HCT116 (cell line): ENCODE measurements around the gene NMD3. TPM values are rescaled to one million over a fixed set of nuclear protein-coding genes. Genes with fewer than 3 reads are reported as not detected.

ENCODE experiments used
- ATAC-seq: fragments of 200-7000 bp; cut with Tn5 transposase; 2 replicates; pipeline ENCODE4 v1.9.1; 2020; ENCODE audit warnings: mild to moderate bottlenecking, moderate library complexity
- BruUV-seq: library from RNA; stranded (reverse); fragments of 400-500 nt; replicated peaks from 2 replicates; lab custom pipeline; 2021; lab: Mats Ljungman, UMichigan
- CTCF ChIA-PET: fragments of 300-600 bp; sonication (Branson Sonifier 250); formaldehyde crosslinking; loops from one replicate; lab custom pipeline; 2021; ENCODE audit warnings: antibody characterized with exemption; lab: Charles Lee
- POLR2A ChIA-PET: fragments of 300-600, 350-600 bp; sonication (Branson Sonifier 250); formaldehyde crosslinking; loops from one replicate; lab custom pipeline; 2021; ENCODE audit warnings: antibody characterized with exemption; lab: Charles Lee
- RAD21 ChIA-PET, 2 experiments: fragments of 300-600 bp; sonication (Branson Sonifier 250); formaldehyde crosslinking; loops; one replicate each; lab custom pipeline; 2023; ENCODE audit warnings: low total read pairs in 2 of 2; ENCODE audit not compliant: uncharacterized antibody in 2 of 2, unreplicated experiment in 2 of 2, low non-redundant PET in 1 of 2; lab: Charles Lee
- DNase-seq: peaks from one replicate; pipeline ENCODE4 v3.0.0-alpha.2; 2010; ENCODE audit warnings: low read depth, low spot score
- H2AFZ ChIP-seq: fragments of 200-600 bp; shearing (Covaris generic), sonication (generic); 2 replicates; pipeline ENCODE4 v1.6.1; 2017; ENCODE audit warnings: low read depth, mixed run types, mixed read lengths, antibody characterized with exemption, low read length; ENCODE audit not compliant: poor library complexity, severe bottlenecking
- H3K27ac ChIP-seq: 2 replicates; pipeline ENCODE4 v1.5.1; 2012; ENCODE audit warnings: low read depth, low read length
- H3K27me3 ChIP-seq: fragments of 200-600 bp; sonication (generic); 2 replicates; pipeline ENCODE4 v1.6.1; 2016; ENCODE audit warnings: mixed run types, low read length, mixed read lengths; ENCODE audit not compliant: insufficient read depth
- H3K36me3 ChIP-seq, 2 experiments: fragments of 200-500 bp in 1 of 2; fragments of 200-600 bp in 1 of 2; sonication (Bioruptor generic) in 1 of 2; sonication (generic) in 1 of 2; 2 replicates each; pipeline versions ENCODE4 v1.5.1 to v1.6.1; 2014 to 2016; ENCODE audit warnings: low read length in 2 of 2, inconsistent platforms in 1 of 2, mixed read lengths in 1 of 2, mixed run types in 1 of 2; ENCODE audit not compliant: insufficient read depth in 2 of 2, control insufficient read depth in 1 of 2
- H3K4me1 ChIP-seq, 2 experiments: fragments of 200-600 bp in 1 of 2; sonication (generic) in 1 of 2; 2 replicates each; pipeline versions ENCODE4 v1.5.1 to v1.6.1; 2012 to 2017; ENCODE audit warnings: low read length in 2 of 2, inconsistent platforms in 1 of 2, mild to moderate bottlenecking in 1 of 2, mixed read lengths in 1 of 2, mixed run types in 1 of 2, moderate library complexity in 1 of 2; ENCODE audit not compliant: insufficient read depth in 2 of 2, control insufficient read depth in 1 of 2
- H3K4me2 ChIP-seq: fragments of 200-600 bp; sonication (generic); 2 replicates; pipeline ENCODE4 v1.6.1; 2017; ENCODE audit warnings: mixed run types, low read length, mixed read lengths
- H3K4me3 ChIP-seq, 2 experiments: fragments of 200-600 bp in 1 of 2; sonication (generic) in 1 of 2; replicated peaks in 1 of 2; 2 replicates each; pipeline ENCODE4 v1.5.1; 2011 to 2016; ENCODE audit warnings: low read length in 2 of 2, control low read depth in 1 of 2, low read depth in 1 of 2, mild to moderate bottlenecking in 1 of 2, mixed read lengths in 1 of 2, mixed run types in 1 of 2
- H3K79me2 ChIP-seq: fragments of 200-600 bp; sonication (generic); 2 replicates; pipeline ENCODE4 v1.6.1; 2017; ENCODE audit warnings: mild to moderate bottlenecking, mixed run types, low read length, moderate library complexity, mixed read lengths; ENCODE audit not compliant: insufficient read depth
- H3K9ac ChIP-seq: fragments of 200-600 bp; sonication (generic); 2 replicates; pipeline ENCODE4 v1.6.1; 2016; ENCODE audit warnings: low read length, mixed read lengths
- H3K9me2 ChIP-seq: fragments of 200-600 bp; sonication (generic), shearing (Covaris generic); 2 replicates; pipeline ENCODE4 v1.6.1; 2017; ENCODE audit warnings: mixed run types, mild to moderate bottlenecking, moderate library complexity; ENCODE audit not compliant: insufficient read depth
- H3K9me3 ChIP-seq, 2 experiments: fragments of 200-500 bp in 1 of 2; fragments of 200-600 bp in 1 of 2; sonication (Bioruptor generic) in 1 of 2; sonication (generic) in 1 of 2; 2 replicates each; pipeline ENCODE4 v1.6.1; 2014 to 2017; ENCODE audit warnings: low read length in 2 of 2, mixed read lengths in 2 of 2, inconsistent platforms in 1 of 2, low read depth in 1 of 2, mild to moderate bottlenecking in 1 of 2, mixed run types in 1 of 2, moderate library complexity in 1 of 2; ENCODE audit not compliant: control insufficient read depth in 1 of 2, insufficient read depth in 1 of 2
- H4K20me1 ChIP-seq: fragments of 200-600 bp; sonication (generic), shearing (Covaris generic); 2 replicates; pipeline ENCODE4 v1.6.1; 2017; ENCODE audit warnings: mixed run types, mild to moderate bottlenecking, moderate library complexity; ENCODE audit not compliant: insufficient read depth
- CBX3 ChIP-seq: IDR thresholded peaks from 2 replicates; pipeline ENCODE4 v1.6.1; 2012; ENCODE audit warnings: low read depth
- CEBPB ChIP-seq: IDR thresholded peaks from 2 replicates; pipeline ENCODE4 v1.6.1; 2012; ENCODE audit warnings: low read depth
- EGR1 ChIP-seq: IDR thresholded peaks from 2 replicates; pipeline ENCODE4 v1.6.1; 2012; ENCODE audit warnings: low read depth
- EZH2 ChIP-seq: fragments of 200-600 bp; sonication (generic); IDR thresholded peaks from 2 replicates; pipeline ENCODE4 v1.6.1; 2017; ENCODE audit warnings: antibody characterized with exemption, mixed run types
- EZH2phosphoT487 ChIP-seq: fragments of 200-600 bp; IDR thresholded peaks from 2 replicates; pipeline ENCODE4 v1.6.1; 2018; ENCODE audit warnings: antibody characterized with exemption, borderline replicate concordance
- POLR2A ChIP-seq: IDR thresholded peaks from 2 replicates; pipeline ENCODE4 v1.7.0; 2011; ENCODE audit warnings: borderline replicate concordance; ENCODE audit not compliant: insufficient read depth, insufficient read length; ENCODE audit errors: extremely low read depth
- POLR2AphosphoS5 ChIP-seq: IDR thresholded peaks from 2 replicates; pipeline ENCODE4 v1.6.1; 2011; ENCODE audit warnings: mild to moderate bottlenecking, low read depth, low read length, moderate library complexity
- RAD21 ChIP-seq: IDR thresholded peaks from 2 replicates; pipeline ENCODE4 v1.6.1; 2012; ENCODE audit warnings: low read depth, mild to moderate bottlenecking
- SP1 ChIP-seq: IDR thresholded peaks from 2 replicates; pipeline ENCODE4 v1.6.1; 2012; ENCODE audit warnings: low read depth
- SRF ChIP-seq: IDR thresholded peaks from 2 replicates; pipeline ENCODE4 v1.6.1; 2012; ENCODE audit warnings: low read depth
- ZBTB33 ChIP-seq: IDR thresholded peaks from 2 replicates; pipeline ENCODE4 v1.6.1; 2011; ENCODE audit warnings: mild to moderate bottlenecking, low read length, moderate library complexity; ENCODE audit not compliant: insufficient replicate concordance; ENCODE audit errors: extremely low read depth
- ZFX ChIP-seq: fragments of 450-650 bp; IDR thresholded peaks from 2 replicates; pipeline ENCODE4 v1.6.1; 2017
- intact Hi-C: fragments of 100-400 bp; cut with micrococcal nuclease; formaldehyde crosslinking; loops from 2 replicates; pipeline ENCODE4 v1.10.0; 2022
- total RNA-seq: library from RNA; stranded (reverse); gene quantifications from one replicate; pipeline ENCODE4 v1.2.1, GENCODE V29; 2021; ENCODE audit not compliant: unreplicated experiment

The NMD3 gene
- total RNA-seq, 1 experiment from 2014 or later: 85.2 TPM

GRCh38 chr3:161212906-161213305 lies 8.2 kb upstream of the NMD3 start:
- Histone ChIP-seq H2AFZ (no peak overlapping the region), H4K20me1 (no peaks in the 10 kb centered on the region), H3K4me1 (peaks cover 0 to 10% of the 10 kb centered on the region in 2 experiments; a peak in 3 of 4 replicates), H3K79me2 (no peaks in the 10 kb centered on the region), H3K4me2 (no peak overlapping the region), H3K27ac (no peak overlapping the region), H3K9ac (no peak overlapping the region), H3K4me3 (no peak overlapping the region), H3K9me2 (no peaks in the 10 kb centered on the region), H3K27me3 (no peaks in the 10 kb centered on the region), H3K36me3 (no peaks in the 10 kb centered on the region), H3K9me3 (no peaks in the 10 kb centered on the region)
- no peak for DNase-seq
- POLR2A ChIA-PET: no interaction called here
- RAD21 ChIA-PET: no interaction called here
- CTCF ChIA-PET: interaction anchor here (0.6 kb wide), 1 partner anchor 75 kb away, joined by 3 read pairs; no protein-coding TSS in a partner anchor
- intact Hi-C loops: no loop called here
- BruUV-seq: no TSS peak
- TF ChIP-seq SRF: no peak
- no peak for ATAC-seq

GRCh38 chr3:161213644-161214043 lies 7.5 kb upstream of the NMD3 start:
- no peak overlapping the region for H3K27ac ChIP-seq
- no peaks in the 10 kb centered on the region for H3K36me3 ChIP-seq
- intact Hi-C loops: no loop called here
- no peaks in the 10 kb centered on the region for H3K9me2 ChIP-seq
- BruUV-seq: no TSS peak
- no peak for TF ChIP-seq EGR1
- TF ChIP-seq, all 23 proteins: peak for 0
- Histone ChIP-seq H2AFZ (no peak overlapping the region), H3K9ac (no peak overlapping the region), H3K9me3 (no peaks in the 10 kb centered on the region), H3K79me2 (no peaks in the 10 kb centered on the region), H3K4me1 (peaks cover 0 to 10% of the 10 kb centered on the region in 2 experiments; a peak in 3 of 4 replicates), H4K20me1 (no peaks in the 10 kb centered on the region), H3K4me2 (no peak overlapping the region), H3K27me3 (no peaks in the 10 kb centered on the region), H3K4me3 (no peak overlapping the region)
- POLR2A ChIA-PET: no interaction called here
- ATAC-seq (no peak), DNase-seq (no peak)
- CTCF ChIA-PET: no interaction called here
- RAD21 ChIA-PET: no interaction called here

- intact Hi-C loops: no loop called here
- Histone ChIP-seq H3K36me3 (no peaks in the 10 kb centered on the region), H3K27me3 (no peaks in the 10 kb centered on the region), H3K9me3 (no peaks in the 10 kb centered on the region), H3K9ac (no peak overlapping the region), H4K20me1 (no peaks in the 10 kb centered on the region), H3K4me3 (no peak overlapping the region), H3K4me2 (no peak overlapping the region), H3K27ac (no peak overlapping the region), H2AFZ (no peak overlapping the region), H3K4me1 (peaks cover 0 to 11% of the 10 kb centered on the region in 2 experiments; a peak in 3 of 4 replicates), H3K79me2 (no peaks in the 10 kb centered on the region), H3K9me2 (no peaks in the 10 kb centered on the region)
- POLR2A ChIA-PET: no interaction called here
- no peak for DNase-seq
- RAD21 ChIA-PET: no interaction called here
- BruUV-seq: no TSS peak
- CTCF ChIA-PET: no interaction called here
- no peak for ATAC-seq
- TF ChIP-seq POLR2AphosphoS5 (no peak), ZBTB33 (no peak), ZFX (no peak), SP1 (no peak), RAD21 (no peak), POLR2A (no peak), CEBPB (no peak), SRF (no peak), EZH2phosphoT487 (no peak), CBX3 (no peak), EZH2 (no peak)
Measured at GRCh38 chr3:161215185-161215584, 5.9 kb upstream of the NMD3 start.
